ENCODE measurements around the gene TNFSF9.
"Not testable (repeated sequence)": the region's sequence is repeated elsewhere in the genome, so short reads cannot be mapped to it uniquely, and the experiment has no call there.

Gene TNFSF9

DNA sequence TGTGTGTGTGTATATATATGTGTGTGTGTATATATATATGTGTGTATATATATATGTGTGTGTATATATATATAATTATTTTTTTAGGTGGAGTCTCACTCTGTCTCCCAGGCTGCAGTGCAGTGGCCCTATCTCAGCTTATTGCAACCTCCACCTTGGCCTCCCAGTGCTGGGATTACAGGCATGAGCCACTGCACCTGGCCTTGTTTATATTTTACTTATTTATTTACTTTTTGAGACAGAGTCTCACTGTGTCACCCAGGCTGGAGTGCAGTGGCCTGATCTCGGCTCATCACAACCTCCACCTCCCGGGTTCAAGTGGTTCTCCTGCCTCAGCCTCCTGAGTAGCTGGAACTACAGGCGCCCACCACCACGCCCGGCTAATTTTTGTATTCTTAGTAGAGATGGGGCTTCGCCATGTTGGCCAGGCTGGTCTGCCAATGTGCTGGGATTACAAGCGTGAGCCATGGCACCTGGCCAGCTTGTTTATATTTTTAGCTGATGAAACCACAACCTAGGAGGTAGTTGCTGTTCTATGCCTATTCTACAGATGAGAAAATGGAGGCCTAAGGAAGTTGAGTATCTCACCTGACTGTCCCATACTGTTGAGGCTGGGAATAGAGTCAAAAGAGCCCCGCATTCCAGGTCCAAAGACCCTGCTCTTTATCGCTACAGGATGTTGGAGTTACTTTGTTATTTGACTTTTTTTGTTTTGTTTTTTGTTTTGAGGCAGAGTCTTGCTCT lies 22.6 kb upstream of the TNFSF9 start:
- not testable (repeated sequence) for DNase-seq

- peak in 1 of 2 experiments; percentile 62 for DNase-seq
These were observed 21.5 kb upstream of the TNFSF9 start for GRCh38 chr19:6509118-6509971.

GRCh38 chr19:6510618-6511017 lies 20.2 kb upstream of the TNFSF9 start:
- no peak for DNase-seq

DNA sequence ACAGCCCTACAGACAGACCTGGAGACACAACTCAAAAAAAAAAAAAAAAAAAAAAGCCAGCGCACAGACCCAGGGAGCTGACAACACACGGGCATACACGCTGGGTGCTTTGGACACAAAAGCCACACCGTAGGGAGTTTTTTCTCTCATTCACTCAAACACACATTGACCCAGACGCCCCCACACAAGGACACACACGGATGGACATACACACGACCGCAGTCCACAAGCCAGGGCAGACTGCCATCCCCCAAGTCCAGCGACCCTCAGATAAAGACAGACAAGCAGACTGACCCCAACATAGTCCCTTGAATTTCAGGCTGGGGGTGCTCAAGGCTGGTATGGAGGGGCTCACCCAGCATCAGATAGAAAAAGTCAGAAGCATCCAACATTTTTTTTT lies 16.7 kb upstream of the TNFSF9 start:
- DNase-seq, result no peak

GRCh38 chr19:6514926-6515544 lies 15.8 kb upstream of the TNFSF9 start:
- no peak for DNase-seq

- DNase-seq, result peak; percentile 49 to 88
These were observed 14.7 kb upstream of the TNFSF9 start for GRCh38 chr19:6516018-6516658.

- DNase-seq, result peak in 1 of 2 experiments; percentile 74
These were observed 14.1 kb upstream of the TNFSF9 start for GRCh38 chr19:6516659-6517291.

DNA sequence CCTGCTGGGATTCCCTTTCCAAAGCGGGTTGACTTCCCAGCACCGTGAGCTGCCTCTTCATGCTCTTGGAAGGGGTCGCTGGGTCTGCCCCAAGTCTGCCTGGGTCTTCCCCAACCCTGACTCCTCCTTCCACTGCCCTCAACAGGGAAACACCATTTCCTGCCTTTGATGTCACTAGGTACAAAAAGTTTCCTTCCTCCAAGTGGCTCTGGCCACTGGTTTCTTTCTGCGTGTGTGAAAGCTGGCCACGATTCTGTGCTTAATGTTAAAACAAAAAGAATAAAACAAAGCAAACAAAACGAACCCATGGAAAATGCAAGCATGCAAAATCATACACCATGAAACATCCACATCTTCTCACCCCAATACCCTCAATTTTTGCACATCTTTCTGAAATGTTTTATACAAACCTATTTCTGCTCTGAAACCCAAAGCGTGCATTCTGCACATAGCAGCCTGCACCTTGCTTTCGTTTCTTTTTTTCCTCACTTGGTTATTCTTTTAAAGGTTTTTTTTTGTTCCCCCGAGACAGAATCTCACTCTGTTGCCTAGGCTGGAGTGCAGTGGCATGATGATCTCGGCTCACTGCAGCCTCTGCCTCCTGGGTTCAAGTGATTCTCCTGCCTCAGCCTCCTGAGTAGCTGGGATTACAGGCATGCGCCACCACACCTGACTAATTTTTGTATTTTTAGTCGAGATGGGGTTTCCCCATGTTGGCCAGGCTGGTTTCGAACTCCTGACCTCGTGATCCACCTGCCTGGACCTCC lies 12.5 kb upstream of the TNFSF9 start:
- DNase-seq, result no peak

- DNase-seq, result no peak
These were observed 11.5 kb upstream of the TNFSF9 start for GRCh38 chr19:6519289-6519688.

GRCh38 chr19:6521718-6522646 lies 8.8 kb upstream of the TNFSF9 start:
- no peak for DNase-seq

DNA sequence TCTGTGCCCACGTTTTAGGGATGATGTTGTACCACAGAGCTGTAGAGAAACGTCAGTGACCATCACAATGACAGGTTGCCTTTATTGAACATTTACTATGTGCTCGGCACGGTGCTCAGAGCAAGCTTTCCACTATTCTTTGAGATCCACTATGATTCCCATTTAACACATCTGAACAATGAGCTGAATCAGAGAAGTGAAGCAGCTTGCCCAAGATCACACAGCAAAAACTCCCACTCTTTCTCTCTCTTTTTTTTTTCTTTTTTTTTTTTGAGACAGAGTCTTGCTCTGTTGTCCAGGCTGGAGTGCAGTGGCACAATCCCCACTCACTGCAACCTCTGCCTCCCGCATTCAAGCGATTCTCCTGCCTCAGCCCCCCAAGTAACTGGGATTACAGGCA lies 8.1 kb upstream of the TNFSF9 start:
- no peak for DNase-seq

DNA sequence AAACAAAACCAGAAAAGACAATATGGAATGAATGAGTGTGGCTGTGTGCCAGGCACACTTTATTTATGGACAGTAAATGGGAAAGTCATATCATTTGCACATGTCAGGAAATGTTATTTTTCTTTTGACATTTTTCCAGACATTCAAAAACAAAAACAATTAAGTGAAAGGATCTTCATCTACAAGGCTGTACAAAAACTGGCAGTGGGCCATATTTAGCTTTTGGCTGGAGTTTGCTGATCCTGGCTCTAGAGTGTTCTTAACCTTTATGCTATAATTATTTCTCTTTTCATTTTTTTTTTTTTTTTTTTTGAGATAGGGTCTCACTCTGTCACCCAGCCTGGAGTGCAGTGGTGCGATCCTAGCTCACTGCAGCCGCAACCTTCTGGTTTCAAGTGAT lies 6.5 kb upstream of the TNFSF9 start:
- no peak for DNase-seq

GRCh38 chr19:6527893-6528543 lies 2.8 kb upstream of the TNFSF9 start:
- no peak for DNase-seq

- DNase-seq, result peak in 1 of 2 experiments; percentile 8
These were observed 2.2 kb upstream of the TNFSF9 start for GRCh38 chr19:6528544-6529121.

DNA sequence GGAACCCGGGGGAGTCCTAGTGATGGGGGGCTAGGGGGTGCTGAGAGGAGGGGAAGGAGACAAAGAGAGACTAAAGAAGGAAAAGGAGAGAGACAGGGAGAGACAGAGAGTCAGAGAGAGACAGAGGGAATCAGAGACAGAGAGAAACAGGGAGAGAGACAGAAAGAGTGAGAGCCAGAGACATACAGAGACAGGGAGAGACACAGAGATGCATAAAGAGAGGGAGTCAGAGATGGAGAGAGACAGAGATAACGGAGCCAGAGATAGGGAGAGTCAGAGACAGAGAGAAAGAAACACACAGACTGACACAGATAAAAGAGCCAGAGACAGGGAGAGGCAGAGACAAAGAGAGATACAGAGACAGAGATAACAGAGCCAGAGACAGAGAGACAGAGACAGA lies 1.5 kb upstream of the TNFSF9 start:
- DNase-seq, result no peak

GRCh38 chr19:6529937-6530385 lies 865 bp upstream of the TNFSF9 start:
- no peak for DNase-seq

DNA sequence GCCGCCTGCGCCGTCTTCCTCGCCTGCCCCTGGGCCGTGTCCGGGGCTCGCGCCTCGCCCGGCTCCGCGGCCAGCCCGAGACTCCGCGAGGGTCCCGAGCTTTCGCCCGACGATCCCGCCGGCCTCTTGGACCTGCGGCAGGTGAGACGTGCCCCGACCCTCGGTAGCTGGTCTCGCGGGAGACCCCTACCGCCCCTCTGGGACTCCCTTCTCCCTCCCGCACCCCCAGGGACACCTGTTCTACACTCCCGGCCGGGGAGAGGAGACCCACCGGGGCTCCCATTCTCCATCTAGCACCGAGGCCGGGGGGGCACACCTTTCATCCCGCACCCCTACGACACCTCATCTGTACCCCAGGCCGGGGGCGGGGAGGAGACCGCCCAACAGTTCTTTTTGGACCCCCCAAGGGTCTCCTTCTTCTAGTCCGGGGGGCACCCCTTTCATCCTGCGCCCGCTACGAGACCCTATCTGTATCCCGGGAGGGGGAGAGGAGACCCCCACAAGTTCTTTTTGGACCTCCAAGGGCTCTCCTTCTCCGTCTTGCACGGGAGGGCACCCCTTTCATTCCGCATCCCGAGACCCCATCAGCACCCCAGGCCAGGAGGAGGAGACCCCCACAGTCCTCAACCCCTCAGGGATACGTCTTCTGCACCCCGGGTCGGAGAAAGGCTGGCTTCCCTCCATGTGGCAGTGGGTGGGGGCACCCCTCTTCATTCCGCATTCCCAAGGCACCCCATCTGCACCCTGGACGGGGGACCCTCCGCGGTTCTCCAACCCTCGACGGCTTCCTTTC lies 533 bp downstream of the TNFSF9 start:
- no peak for DNase-seq

DNA sequence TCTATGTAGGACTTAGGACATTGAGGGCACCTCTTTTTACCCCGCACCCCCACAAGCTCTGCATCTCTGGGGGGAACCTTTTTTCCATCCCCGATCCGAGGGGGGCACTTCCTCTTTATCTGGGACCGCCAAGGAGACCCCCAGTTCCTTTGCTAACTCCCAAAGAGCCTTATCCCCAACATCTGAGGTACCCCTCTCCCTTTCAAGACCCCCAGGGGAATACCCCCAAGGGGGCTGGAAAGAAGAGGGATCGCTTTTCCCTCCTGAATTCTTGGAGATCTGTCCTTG lies 1.1 kb downstream of the TNFSF9 start:
- DNase-seq, result no peak
